AG04449 (cell line): ENCODE results near the gene HS6ST3.

Experiments
- CTCF ChIA-PET: fragments of 350-600 bp; formaldehyde crosslinking; extraction: SDS; loops from one replicate; lab custom pipeline; 2021; ENCODE audit warnings: antibody characterized with exemption; lab: Yijun Ruan, JAX
- POLR2A ChIA-PET: fragments of 400-600, 350-600 bp; formaldehyde crosslinking; extraction: SDS; loops from one replicate; lab custom pipeline; 2020; ENCODE audit warnings: antibody characterized with exemption, inconsistent platforms; lab: Yijun Ruan, JAX
- DNase-seq: peaks from one replicate; pipeline ENCODE4 v3.0.0-alpha.2; 2010; ENCODE audit warnings: low read depth, low spot score
- H3K4me3 ChIP-seq: 2 replicates; pipeline ENCODE4 v1.5.1; 2011; ENCODE audit warnings: low read depth, mild to moderate bottlenecking, control low read depth, low read length
- CTCF ChIP-seq: IDR thresholded peaks from one replicate; pipeline ENCODE4 v1.5.1; 2011; ENCODE audit warnings: mild to moderate bottlenecking, moderate library complexity, low read length, control low read depth, inconsistent platforms; ENCODE audit not compliant: insufficient read depth; ENCODE audit errors: missing control alignments

The HS6ST3 gene

GRCh38 chr13:96431044-96431581 lies 341.2 kb downstream of the HS6ST3 start:
- ChIA-PET CTCF (no interaction called here), POLR2A (no interaction called here)
- TF ChIP-seq CTCF = no peak
- no peak for DNase-seq
- H3K4me3 ChIP-seq = no peak overlapping the region

- TF ChIP-seq CTCF = no peak
- CTCF ChIA-PET = no interaction called here
Measured at GRCh38 chr13:96444676-96445075, 354.8 kb downstream of the HS6ST3 start.

GRCh38 chr13:96449920-96450319 lies 360.0 kb downstream of the HS6ST3 start:
- TF ChIP-seq CTCF = no peak
- CTCF ChIA-PET = no interaction called here
- no peak overlapping the region for H3K4me3 ChIP-seq
- POLR2A ChIA-PET = no interaction called here
- no peak for DNase-seq

More at GRCh38 chr13:96444676-96445075, 354.8 kb downstream of the HS6ST3 start:
- POLR2A ChIA-PET = no interaction called here
- no peak for DNase-seq
- no peak overlapping the region for H3K4me3 ChIP-seq

- DNase-seq = no peak
- CTCF ChIA-PET = no interaction called here
- no peak for TF ChIP-seq CTCF
- no peak overlapping the region for H3K4me3 ChIP-seq
- POLR2A ChIA-PET = no interaction called here
Measured at GRCh38 chr13:96450326-96451020, 360.6 kb downstream of the HS6ST3 start.

- H3K4me3 ChIP-seq = no peak overlapping the region
- DNase-seq = no peak
- no peak for TF ChIP-seq CTCF
- ChIA-PET POLR2A (no interaction called here), CTCF (no interaction called here)
Measured at GRCh38 chr13:96454466-96454865, 364.6 kb downstream of the HS6ST3 start.

- no peak for TF ChIP-seq CTCF
- H3K4me3 ChIP-seq = no peak overlapping the region
- POLR2A ChIA-PET = no interaction called here
- CTCF ChIA-PET = no interaction called here
- DNase-seq = no peak
Measured at GRCh38 chr13:96460609-96461008, 370.7 kb downstream of the HS6ST3 start.
